ENCODE measurements around the gene KRT222.
A peak's percentile ranks its signal among the peaks of the same experiment; 100 is the strongest.

KRT222 gene

GRCh38 chr17:40616592-40616991, 48.4 kb downstream of the KRT222 start:
- no peak for DNase-seq (ENCODE audit: extremely low spot score)
- TF ChIP-seq CTCF (IDR thresholded peaks at IDR 0.05; ENCODE audit: control extremely low read depth, extremely low read depth, low read depth, missing control alignments): no peak
- CTCF ChIA-PET: interaction anchor here (0.7 to 6.0 kb wide), 14 partner anchors 11 to 1046 kb away, joined by 3 to 127 read pairs (median 15); partner anchors contain the start of genes CCR7 and SMARCE1
- POLR2A ChIA-PET: no interaction called here

- ChIA-PET CTCF (interaction anchor here (0.7 to 6.0 kb wide), 42 partner anchors 9 to 1050 kb away, joined by 3 to 127 read pairs (median 8); partner anchors contain the start of genes CCR7, SMARCE1 and TOP2A), POLR2A (interaction anchor here (0.6 to 2.0 kb wide), 15 partner anchors 9 to 1073 kb away, joined by 3 to 64 read pairs (median 4); partner anchors contain the start of genes CCR7 and SMARCE1)
- TF ChIP-seq CTCF (IDR thresholded peaks at IDR 0.05; ENCODE audit: control extremely low read depth, extremely low read depth, low read depth, missing control alignments): no peak
- DNase-seq (ENCODE audit: extremely low spot score): no peak
Measured at GRCh38 chr17:40615841-40616476, 49.0 kb downstream of the KRT222 start.

GRCh38 chr17:40615068-40615840, 49.7 kb downstream of the KRT222 start:
- TF ChIP-seq CTCF (IDR thresholded peaks at IDR 0.05; ENCODE audit: control extremely low read depth, extremely low read depth, low read depth, missing control alignments): peak; percentile 61
- POLR2A ChIA-PET: interaction anchor here (0.6 to 2.0 kb wide), 16 partner anchors 8 to 1074 kb away, joined by 3 to 64 read pairs (median 4); partner anchors contain the start of genes CCR7 and SMARCE1
- CTCF ChIA-PET: interaction anchor here (0.7 to 6.0 kb wide), 46 partner anchors 8 to 1050 kb away, joined by 3 to 127 read pairs (median 6); partner anchors contain the start of genes CCR7, SMARCE1 and TOP2A

GRCh38 chr17:40614431-40615067, 50.4 kb downstream of the KRT222 start:
- DNase-seq (ENCODE audit: extremely low spot score): no peak
- no peak for TF ChIP-seq CTCF (IDR thresholded peaks at IDR 0.05; ENCODE audit: control extremely low read depth, extremely low read depth, low read depth, missing control alignments)
- ChIA-PET POLR2A (interaction anchor here (0.6 to 2.0 kb wide), 10 partner anchors 7 to 87 kb away, joined by 3 to 64 read pairs (median 8); partner anchors contain the start of gene CCR7), CTCF (interaction anchor here (0.7 to 6.0 kb wide), 38 partner anchors 8 to 1051 kb away, joined by 3 to 127 read pairs (median 8); partner anchors contain the start of genes CCR7, SMARCE1 and TOP2A)

More at GRCh38 chr17:40615068-40615840, 49.7 kb downstream of the KRT222 start:
- peak; percentile 81 for DNase-seq (ENCODE audit: extremely low spot score)

- DNase-seq (ENCODE audit: extremely low spot score): no peak
- TF ChIP-seq CTCF (IDR thresholded peaks at IDR 0.05; ENCODE audit: control extremely low read depth, extremely low read depth, low read depth, missing control alignments): no peak
- POLR2A ChIA-PET: no interaction called here
- CTCF ChIA-PET: interaction anchor here (1.1 to 6.0 kb wide), 10 partner anchors 10 to 1049 kb away, joined by 3 to 127 read pairs (median 15); partner anchors contain the start of gene CCR7
Measured at GRCh38 chr17:40613467-40614154, 51.4 kb downstream of the KRT222 start.
